ENCODE data around the gene CBX5.
A peak's percentile ranks its signal among the peaks of the same experiment; 100 is the strongest.
"Not testable (repeated sequence)": the region's sequence is repeated elsewhere in the genome, so short reads cannot be mapped to it uniquely, and the experiment has no call there.

The CBX5 gene

DNA sequence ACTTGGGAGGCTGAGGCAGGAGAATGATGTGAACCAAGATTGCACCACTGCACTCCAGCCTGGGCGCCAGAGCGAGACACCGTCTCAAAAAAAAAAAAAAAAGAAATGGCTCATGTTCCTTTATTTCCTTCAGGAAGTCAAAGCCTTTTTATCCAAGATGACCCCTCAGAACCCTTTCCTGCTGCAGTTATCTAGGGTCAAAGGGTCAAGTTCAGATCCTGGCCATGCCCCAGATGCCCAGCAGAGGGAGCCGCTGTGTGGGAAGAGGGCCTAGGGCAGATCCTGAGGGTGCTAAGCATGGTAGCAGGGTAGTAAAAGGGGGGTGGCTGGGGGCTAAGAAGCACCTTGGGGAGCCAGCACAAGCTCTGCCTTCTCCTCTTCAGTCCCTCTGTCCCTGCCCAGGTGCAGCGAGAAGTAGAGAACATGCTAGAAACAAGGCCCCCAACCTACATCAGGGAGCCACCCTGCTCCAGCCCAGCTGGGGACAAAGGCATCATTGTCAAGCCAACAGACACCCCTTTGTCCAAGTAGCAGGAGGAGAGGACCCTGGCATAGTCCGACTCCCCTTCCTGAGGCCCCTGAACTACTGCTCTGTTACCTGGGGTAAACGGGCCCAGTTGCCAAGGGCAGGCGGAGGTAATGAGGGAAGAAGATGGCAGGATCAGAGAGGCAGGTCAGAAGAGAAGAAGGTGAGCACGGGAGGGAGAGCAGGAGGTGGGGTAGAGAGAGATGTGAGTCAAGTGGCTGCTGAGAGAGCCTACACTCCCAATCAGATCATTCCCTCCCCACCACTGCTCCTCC is 14.4 kb upstream of the CBX5 start:
- peak; percentile 15 for DNase-seq

DNA sequence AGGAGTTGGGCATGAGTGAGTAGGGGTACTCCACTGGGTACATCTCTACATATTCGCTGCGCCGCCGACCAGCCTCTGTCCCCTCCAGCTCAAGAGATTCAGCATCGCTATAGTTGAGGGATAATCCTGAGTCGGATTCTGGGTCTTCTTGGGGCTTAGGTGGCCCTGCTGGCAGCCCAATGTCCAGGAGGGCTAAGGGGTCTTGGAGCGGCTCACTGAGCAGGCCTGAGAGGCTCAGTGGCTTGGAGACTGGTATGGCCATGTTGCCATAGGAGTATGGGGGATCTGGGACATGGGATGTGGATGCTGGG is 13.0 kb upstream of the CBX5 start:
- no peak for DNase-seq

DNA sequence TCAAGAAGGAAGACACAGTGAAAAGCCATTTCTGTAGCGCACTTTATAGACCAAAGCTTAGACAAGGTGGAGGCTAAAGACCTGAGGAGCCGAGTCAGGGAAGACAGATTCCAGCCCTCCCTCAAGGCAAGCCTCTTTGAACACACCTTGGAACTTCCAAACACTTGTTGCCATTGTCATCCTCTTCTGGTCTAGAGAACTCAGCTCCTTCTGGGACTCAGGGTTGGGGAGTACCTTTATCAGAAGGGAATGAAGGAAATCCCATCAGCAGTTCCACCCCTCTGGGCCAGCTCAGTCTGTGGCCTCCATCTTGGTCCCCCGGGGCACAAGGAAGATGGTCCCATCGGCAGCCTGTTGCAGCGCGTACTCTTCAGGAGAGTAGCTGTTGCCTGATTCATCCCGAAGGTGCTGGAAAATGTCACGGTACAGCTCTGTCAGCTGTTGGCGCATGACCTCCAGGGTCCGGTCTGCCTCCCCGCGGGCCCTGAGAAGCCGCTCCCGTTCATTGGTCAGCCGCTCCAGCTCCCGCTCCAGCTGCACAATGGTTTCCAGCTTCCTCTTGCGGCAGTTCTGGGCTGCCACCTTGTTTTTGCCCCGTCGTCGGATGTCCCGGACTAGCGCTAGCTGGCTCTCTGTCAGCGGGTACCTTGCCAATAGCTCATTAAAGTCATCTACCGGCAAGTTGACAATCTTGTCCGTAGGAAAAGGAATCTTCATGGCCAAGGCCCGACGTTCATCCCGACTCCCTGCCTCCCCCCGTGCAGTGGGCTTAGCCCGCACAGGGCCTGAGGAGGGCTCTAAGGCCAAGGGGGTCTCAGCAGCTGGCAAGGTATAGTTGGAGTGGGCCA is 12.4 kb upstream of the CBX5 start:
- no peak for DNase-seq

DNA sequence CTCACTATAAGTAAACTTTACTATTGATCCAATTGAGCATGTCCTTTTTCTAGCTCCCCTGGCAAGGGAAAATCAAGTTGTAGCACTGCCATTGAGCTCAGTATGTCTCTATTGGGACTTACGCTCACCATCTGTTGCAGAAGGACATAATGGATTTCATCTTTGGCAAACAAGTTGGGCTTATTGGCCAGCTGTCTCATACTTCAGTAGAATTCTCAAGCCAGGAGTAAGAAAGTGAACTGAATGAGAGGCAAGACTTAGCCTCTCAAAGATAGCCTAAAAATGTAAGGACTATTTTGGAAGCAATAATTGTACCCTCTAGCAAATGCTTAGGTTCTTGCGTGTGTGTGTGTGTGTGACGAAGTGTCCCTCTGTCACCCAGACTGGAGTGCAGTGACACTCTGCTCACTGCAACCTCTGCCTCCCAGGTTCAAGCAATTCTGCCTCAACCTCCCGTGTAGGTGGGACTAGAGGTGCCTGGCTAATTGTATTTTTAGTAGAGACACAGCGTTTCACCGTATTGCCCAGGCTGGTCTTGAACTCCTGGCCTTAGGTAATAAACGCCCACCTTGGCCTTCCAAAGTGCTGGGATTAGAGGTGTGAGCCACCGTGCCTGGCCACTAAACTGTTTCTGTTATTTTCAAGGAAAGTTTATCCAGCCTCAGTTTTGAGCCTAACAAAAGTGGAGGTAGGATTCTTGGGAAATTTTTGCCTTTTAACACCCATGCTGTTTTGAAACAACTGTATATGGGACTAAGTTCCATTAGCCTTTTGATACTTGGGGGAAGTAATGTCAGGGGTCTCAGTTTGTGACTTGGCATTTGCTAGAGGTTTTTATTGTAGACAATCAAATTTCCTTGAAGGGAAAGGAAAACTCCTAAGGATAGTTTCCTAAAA is 7.6 kb upstream of the CBX5 start:
- DNase-seq, result no peak

DNA sequence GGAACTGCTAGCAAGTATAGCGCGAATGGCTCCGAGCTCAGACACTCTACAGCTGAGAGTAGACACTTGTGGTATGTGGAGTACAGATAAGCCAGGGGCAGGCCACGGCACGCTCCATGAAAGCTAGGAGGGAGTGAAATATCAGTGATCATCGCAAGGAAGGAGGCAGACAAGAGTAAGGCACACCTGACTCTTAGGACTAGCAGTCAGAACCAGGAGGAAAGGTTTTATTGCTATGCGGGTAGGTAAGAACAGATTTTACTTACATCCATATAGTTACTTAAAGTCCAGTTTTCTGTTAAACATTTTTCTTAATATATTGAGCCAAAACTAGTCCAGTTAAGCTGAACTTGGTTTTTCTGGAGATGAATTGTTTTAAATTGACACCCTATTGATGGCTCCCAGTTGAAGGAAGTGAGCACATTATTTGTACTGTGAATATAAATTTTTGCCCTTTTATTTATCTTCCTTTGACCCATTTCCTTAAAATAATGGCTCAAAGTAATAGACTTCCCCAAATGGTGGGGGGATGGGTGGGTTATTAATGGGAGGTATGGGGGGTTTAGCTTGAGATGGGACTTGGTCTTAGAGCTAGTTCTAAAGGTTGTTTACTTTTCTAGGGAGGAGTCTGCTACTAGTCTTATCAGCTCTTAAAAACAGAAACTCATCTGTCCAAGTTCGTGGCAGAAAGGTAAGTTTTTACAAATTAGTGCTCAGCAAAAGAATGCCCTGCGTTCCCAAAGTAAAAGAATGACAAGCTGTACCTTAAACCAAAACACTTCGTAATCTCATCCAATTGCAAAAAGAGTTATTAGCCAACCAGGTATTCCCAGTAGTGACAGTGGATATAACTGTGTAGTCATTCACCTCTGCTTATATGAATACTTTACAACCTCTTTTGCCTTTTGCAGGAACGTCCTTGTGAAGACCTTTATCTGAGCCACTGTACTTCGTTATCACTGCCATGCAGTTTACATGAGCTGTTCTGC is 6.4 kb upstream of the CBX5 start:
- DNase-seq, result no peak

DNA sequence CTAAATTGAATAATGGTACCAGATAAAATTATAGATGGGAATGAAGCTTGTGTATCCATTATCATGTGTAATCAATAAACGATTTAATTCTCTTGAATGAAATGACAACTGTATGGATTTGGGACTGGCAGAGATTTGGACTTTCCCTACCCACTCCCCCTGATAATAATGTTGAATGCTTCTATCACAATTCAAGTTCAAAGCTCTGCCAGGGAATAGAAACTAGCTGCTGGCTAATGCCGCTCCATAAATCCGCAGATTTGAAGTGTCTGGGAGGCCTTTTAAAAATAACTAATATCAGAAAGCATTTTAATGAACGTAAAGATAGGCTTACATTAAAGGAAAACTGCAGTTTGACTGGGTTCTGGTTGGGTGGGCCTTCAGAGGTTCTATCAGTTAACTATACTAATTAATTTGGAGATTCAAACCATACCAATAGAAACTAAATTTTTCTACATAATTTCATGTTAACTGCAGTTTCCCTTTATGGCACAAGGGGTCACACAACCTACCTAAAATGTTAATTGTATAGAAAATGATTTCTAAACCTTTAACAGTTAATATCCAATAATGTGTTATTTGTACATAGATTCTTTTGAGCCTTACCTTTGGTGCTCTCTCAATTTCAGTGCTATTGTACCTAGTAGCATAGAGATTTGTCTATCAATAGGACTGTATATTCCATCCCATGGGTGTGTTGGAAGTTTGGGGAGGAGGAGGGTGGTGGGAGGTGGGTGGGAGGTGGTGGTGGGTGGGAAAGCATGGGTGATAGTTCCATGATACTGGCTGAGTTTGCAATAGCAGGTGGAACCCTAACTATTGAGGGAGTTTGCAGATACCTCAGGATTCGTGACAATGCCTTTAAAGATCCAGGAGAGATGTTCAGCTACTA is 5.5 kb upstream of the CBX5 start:
- no peak for DNase-seq

DNA sequence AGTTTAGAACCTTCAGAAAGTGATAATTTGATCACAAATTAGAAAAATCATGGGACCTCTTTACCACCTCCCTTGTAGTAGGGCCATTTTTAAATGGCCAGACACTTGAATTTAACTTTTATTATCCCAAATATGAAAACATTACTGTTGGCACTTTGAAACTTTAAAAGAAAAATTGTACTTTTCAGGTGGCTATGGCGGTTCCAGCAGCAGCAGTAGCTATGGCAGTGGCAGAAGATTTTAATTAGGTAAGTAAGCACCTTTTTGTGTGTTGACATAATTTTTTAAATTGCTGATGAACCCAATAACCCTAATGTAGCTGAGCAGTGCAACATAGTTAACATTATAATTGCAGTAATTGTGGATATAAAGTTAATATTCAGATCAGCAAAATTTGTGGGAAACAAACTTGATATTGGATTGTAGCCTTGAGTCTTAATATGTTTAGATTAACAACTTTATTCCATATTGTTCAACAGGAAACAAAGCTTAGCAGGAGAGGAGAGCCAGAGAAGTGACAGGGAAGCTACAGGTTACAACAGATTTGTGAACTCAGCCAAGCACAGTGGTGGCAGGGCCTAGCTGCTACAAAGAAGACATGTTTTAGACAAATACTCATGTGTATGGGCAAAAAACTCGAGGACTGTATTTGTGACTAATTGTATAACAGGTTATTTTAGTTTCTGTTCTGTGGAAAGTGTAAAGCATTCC is 4.3 kb upstream of the CBX5 start:
- not testable (repeated sequence) for DNase-seq

DNA sequence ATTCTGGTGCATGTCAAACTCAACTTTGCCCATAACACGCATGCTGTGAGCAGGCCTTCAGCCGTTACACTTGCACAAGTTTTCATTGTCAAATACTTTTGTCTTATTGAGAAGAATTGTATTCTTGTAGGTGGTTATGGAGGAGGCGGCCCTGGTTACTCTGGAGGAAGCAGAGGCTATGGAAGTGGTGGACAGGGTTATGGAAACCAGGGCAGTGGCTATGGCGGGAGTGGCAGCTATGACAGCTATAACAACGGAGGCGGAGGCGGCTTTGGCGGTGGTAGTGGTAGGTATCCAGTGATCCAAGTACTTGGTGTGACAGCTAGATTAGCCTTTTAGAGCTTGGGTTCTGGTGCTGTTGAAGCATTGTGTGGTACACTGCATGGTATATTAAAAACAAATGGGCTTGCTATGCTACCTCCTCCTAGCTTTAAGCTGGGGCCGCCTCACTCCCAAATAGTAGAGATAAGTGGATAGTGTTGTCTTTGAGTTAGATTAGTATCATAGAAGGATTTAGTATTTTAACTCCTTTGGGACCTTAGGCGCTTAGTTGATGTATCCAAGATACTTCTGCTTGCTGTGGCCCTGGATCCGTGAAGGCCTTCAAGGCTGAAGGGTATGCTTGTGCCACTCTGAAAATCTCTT is 3.1 kb upstream of the CBX5 start:
- no peak for DNase-seq

DNA sequence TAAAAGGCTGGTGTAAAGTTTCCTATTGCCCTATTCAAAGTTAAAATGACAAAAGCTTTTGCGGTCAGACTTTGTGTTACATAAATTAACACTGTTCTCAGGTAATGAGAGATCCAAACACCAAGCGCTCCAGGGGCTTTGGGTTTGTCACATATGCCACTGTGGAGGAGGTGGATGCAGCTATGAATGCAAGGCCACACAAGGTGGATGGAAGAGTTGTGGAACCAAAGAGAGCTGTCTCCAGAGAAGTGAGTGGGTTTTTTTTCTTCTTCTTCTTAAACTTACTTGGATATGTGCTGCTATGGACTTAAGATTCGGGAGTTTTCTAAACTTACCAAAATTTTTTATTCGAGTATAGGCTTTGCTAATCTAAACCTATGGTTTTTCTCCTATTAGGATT is 1.8 kb upstream of the CBX5 start:
- DNase-seq, result not testable (repeated sequence)

DNA sequence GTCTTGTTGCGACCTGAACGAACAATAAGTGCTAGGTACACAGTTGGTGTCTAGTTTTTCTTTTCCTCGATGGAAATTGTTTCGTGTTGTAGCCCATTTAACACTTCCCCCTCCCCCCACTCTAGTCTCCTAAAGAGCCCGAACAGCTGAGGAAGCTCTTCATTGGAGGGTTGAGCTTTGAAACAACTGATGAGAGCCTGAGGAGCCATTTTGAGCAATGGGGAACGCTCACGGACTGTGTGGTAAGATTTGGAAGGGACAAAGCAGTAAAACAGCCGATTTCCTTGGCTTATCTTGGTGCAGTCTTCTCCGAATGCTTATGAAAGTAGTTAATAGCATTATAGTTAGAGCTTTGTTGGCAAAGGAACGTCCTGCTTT is 1.3 kb upstream of the CBX5 start:
- not testable (repeated sequence) for DNase-seq

DNA sequence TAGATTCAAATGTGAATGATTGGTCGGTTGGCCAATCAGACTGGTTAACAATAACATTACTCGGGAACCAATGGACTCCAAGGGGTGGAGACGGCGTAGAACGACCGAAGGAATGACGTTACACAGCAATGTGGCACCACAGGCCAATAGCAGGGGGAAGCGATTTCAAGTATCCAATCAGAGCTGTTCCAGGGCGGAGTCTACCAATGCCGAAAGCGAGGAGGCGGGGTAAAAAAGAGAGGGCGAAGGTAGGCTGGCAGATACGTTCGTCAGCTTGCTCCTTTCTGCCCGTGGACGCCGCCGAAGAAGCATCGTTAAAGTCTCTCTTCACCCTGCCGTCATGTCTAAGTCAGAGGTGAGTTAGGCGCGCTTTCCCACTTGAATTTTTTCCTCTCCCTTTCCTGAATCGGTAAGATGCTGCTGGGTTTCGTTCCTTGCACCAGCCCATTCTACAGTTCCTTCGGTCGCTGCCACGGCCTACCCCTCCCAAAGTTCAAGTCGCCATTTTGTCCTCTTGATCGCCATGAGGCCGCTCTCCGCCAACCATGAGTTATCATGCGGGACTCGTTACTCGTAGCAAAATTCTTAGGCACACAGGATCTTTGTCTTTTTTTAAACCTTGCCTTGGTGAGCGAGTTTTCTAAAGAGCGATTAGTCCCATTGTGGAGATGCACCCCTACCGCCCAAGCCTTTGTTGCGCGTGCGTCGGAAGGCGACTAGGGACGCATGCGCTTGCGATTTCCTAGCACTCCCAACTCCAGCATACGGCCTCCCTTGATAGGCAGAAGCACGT is 742 bp upstream of the CBX5 start, which contains the start of gene HNRNPA1:
Gene HNRNPA1 (plus strand): TSS at position 259 of the 793 bp plus-strand sequence. CDS start 82 bp downstream, at position 341.
- peak; percentile 99 for DNase-seq

DNA sequence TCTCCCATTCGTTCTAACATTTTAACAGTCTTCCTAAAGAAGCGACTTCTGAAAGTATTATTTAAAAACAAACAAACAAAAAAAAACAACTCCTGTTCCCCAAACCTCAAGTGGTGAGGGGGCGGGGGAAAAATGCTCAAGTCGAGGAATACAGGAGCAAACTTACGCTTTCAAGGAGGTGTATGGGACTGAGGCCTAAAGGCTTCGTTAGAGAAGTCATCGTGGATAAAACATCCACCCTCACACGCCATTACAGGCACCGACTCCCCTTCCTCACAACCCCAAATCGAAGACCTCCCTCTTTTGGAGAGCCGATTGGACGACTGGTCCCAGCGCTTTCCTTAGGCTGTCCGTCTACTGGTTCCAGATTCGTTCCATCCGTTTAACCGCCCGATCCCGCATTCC is 693 bp downstream of the CBX5 start:
- no peak for DNase-seq

DNA sequence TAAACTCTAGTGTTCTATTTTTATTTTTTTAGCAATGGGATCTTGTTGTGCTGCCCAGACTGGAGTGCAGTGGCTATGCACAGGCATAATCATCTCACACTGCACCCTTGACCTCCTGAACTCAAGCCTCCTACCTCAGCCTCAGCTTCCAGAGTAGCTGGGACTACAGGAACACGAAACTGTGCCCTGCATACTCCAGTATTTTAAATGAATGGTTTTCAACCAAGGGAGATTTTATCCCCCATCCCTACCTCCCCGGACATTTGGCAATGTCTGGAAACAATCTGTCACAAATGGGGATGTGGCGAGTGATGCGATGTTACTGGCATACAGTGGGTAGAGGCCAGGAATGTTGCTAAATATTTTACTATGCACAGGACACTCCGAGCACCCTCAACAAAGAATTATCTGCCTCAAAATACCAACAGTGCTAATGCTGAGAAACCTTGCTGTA is 2.1 kb downstream of the CBX5 start:
- no peak for DNase-seq

DNA sequence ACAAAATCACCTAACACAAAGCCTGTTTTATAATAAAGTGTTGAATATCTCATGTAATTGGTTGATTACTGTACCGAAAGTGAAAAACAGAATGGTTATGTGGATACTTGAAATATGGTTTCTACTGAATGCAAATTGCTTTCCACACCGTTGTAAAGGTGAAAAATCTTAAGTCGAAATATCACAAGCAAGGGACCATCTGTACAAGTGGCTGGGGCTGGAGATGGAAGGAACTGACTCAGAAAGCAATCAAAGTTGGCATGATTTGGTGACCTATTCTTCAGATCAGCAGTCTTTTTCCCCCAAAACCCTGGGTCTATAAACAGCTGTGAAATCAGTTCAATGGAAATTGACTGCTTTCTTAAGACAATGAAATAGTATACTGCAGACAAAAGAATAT is 3.6 kb downstream of the CBX5 start:
- no peak for DNase-seq

DNA sequence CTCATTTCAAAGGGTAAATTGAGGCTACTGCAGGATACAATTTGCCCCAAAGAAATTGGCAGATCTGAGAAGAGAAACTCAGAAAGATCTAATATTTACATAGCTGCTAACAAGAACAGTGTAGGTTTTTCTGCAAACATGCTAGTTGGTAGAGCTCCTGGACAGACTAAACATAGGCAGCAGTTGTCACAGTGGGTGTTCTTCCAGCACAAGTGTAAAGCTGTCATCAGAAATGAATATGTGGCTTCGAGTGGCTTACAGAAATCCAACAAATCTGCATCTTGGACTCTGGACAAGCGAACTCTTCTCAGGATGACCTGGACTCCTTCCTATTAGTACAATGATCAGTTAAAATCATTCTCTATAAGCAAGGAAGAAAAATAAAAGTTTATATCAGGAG is 5.9 kb downstream of the CBX5 start:
- no peak for DNase-seq

DNA sequence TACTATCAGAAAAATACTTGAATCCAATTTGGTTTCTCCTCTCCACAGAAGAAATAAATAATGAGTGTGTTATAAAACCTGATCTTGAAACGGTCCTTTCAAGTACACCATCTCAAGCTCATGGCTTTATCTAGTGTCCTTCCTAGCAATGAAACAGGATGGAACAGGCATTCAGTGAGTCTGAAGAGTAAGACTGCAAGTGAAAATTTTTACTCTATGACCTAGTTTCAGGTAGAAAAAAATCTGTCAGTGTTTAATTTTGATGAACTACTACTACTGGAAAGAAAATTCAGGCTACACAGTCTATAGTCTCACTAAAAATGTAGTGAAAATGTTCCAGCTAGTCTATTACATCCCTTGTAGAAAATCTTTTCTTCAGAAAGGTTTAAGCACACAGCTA is 7.7 kb downstream of the CBX5 start:
- DNase-seq, result no peak

DNA sequence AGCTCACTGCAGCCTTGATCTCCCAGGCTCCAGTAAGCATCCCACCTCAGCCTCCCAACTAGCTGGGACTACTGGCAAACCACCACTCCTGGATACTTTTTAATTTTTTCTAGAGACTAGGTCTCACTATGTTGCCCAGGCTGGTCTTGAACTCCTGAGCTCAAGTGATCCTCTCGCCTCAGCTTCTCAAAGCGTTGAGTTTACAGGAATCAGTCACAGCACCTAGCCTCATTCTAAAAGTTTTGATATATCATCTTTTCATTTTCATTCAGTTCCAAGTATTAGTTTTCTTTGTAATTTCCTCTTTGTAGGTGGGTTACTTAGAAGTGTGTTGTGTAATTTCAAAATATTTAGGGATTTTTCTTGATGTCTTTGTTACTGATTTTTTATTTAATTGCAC is 9.6 kb downstream of the CBX5 start:
- DNase-seq, result no peak

DNA sequence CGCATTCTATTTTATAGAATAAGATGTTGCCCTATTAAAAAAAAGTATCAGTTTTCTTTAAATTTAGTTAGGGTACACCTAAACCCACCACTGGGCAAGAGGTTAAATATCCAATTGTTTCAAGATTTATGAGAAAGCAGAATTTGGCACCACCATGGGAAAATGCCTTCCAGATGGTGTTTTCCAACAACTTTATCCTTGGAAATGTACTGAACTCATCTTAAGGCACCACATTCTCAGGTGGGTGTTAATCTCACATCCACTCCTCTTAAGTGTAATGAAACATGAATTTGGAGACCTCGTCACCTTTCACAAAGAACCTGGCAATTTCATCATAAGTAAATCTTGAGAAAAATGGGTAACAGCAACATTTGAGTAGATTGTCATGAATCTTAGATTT is 13.1 kb downstream of the CBX5 start:
- no peak for DNase-seq

DNA sequence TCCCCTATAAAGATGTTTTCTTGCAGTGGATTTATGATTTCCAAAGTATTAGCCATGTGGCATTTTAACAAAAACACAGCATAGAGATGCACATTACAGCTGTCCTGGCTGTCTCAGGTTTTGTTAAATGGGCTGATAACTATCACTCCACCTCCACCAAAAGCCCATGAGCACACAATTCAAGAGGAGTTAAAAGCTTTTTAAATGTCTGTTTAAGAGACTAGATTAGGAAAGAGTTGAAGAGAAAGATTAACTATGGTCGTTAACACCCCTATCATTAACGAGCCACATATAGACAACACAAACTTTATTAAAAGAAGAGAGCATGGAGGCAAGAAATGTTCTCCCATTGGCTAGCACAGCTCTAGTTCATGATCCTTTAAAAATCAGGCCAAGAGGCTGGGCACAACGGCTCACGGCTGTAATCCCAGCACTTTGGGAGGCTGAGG is 14.5 kb downstream of the CBX5 start:
- no peak for DNase-seq
